ENCODE data around the gene SULF2.
"Not testable (repeated sequence)": the region's sequence is repeated elsewhere in the genome, so short reads cannot be mapped to it uniquely, and the experiment has no call there.

The SULF2 gene

GRCh38 chr20:47785311-47785853 is at the start of gene SULF2:
Gene SULF2, minus strand, starts transcription at chr20:47785481. Its CDS starts 28,118 bp downstream, at chr20:47757363.
- in situ Hi-C loops (cut with MboI; ENCODE audit: low sequenced_read_pairs), result no loop called here

GRCh38 chr20:47831675-47832074 is 46.4 kb upstream of the SULF2 start:
- in situ Hi-C loops (cut with MboI; ENCODE audit: low sequenced_read_pairs), result not testable (repeated sequence)

GRCh38 chr20:47826716-47827115 is 41.4 kb upstream of the SULF2 start:
- in situ Hi-C loops (cut with MboI; ENCODE audit: low sequenced_read_pairs), result not testable (repeated sequence)

- in situ Hi-C loops (cut with MboI; ENCODE audit: low sequenced_read_pairs), result not testable (repeated sequence)
Observed at GRCh38 chr20:47826006-47826405, 40.7 kb upstream of the SULF2 start.

GRCh38 chr20:47825011-47825762 is 39.9 kb upstream of the SULF2 start:
- in situ Hi-C loops (cut with MboI; ENCODE audit: low sequenced_read_pairs), result no loop called here

GRCh38 chr20:47823941-47824340 is 38.7 kb upstream of the SULF2 start:
- in situ Hi-C loops (cut with MboI; ENCODE audit: low sequenced_read_pairs), result not testable (repeated sequence)

GRCh38 chr20:47821481-47822100 is 36.3 kb upstream of the SULF2 start:
- in situ Hi-C loops (cut with MboI; ENCODE audit: low sequenced_read_pairs), result no loop called here

GRCh38 chr20:47818996-47819609 is 33.8 kb upstream of the SULF2 start:
- in situ Hi-C loops (cut with MboI; ENCODE audit: low sequenced_read_pairs), result no loop called here

GRCh38 chr20:47818466-47818865 is 33.2 kb upstream of the SULF2 start:
- in situ Hi-C loops (cut with MboI; ENCODE audit: low sequenced_read_pairs), result no loop called here

- in situ Hi-C loops (cut with MboI; ENCODE audit: low sequenced_read_pairs), result no loop called here
Observed at GRCh38 chr20:47818016-47818415, 32.7 kb upstream of the SULF2 start.

GRCh38 chr20:47817573-47817972 is 32.3 kb upstream of the SULF2 start:
- in situ Hi-C loops (cut with MboI; ENCODE audit: low sequenced_read_pairs), result no loop called here

- in situ Hi-C loops (cut with MboI; ENCODE audit: low sequenced_read_pairs), result no loop called here
Observed at GRCh38 chr20:47816487-47817451, 31.5 kb upstream of the SULF2 start.

GRCh38 chr20:47815866-47816265 is 30.6 kb upstream of the SULF2 start:
- in situ Hi-C loops (cut with MboI; ENCODE audit: low sequenced_read_pairs), result no loop called here

GRCh38 chr20:47815416-47815806 is 30.1 kb upstream of the SULF2 start:
- in situ Hi-C loops (cut with MboI; ENCODE audit: low sequenced_read_pairs), result no loop called here

GRCh38 chr20:47814632-47815415 is 29.5 kb upstream of the SULF2 start:
- in situ Hi-C loops (cut with MboI; ENCODE audit: low sequenced_read_pairs), result no loop called here

- in situ Hi-C loops (cut with MboI; ENCODE audit: low sequenced_read_pairs), result no loop called here
Observed at GRCh38 chr20:47810721-47811347, 25.6 kb upstream of the SULF2 start.

GRCh38 chr20:47810116-47810677 is 24.9 kb upstream of the SULF2 start:
- in situ Hi-C loops (cut with MboI; ENCODE audit: low sequenced_read_pairs), result no loop called here

- in situ Hi-C loops (cut with MboI; ENCODE audit: low sequenced_read_pairs), result no loop called here
Observed at GRCh38 chr20:47809161-47809960, 24.1 kb upstream of the SULF2 start.

Data from HL-60/S4 treated with phorbol 12-myristate 13-acetate at 8.2 ng/mL for 4 days and 3 days (cell line).